Measurements from ENCODE around the gene TENM4.

Gene TENM4

DNA sequence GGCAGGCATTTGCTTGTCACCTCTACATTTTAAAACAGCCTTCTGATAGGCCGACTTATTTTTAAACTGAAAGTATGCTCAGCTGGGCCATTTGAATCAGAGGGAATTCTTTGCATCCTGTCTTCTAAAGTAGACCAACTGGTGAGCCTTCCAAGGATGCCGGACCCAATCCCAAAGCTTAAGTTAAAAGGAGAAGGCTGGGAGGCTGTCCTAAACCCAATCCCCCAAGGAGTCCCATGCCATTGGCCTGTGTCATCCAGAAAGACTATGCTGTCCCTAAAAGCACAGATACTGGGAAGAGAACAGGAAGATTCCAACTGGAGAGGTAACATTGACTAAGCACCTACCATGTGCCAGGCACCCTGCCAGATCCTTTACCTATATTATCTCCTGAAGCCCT, 18.0 kb downstream of the TENM4 start:
- Histone ChIP-seq H3K9me3 (ENCODE audit: control insufficient read depth in 2 of 2, low read length in 2 of 2) (no peaks in the 10 kb centered on the region), H3K36me3 (ENCODE audit: control insufficient read depth in 2 of 2, insufficient read depth in 2 of 2, low read length in 2 of 2) (no peaks in the 10 kb centered on the region), H3K27ac (ENCODE audit: low read depth in 2 of 2, low read length in 2 of 2) (no peak overlapping the region), H3K27me3 (ENCODE audit: control insufficient read depth in 2 of 2, insufficient read depth in 2 of 2, low read length in 2 of 2) (no peaks in the 10 kb centered on the region), H3K9ac (ENCODE audit: low read depth in 1 of 2, low read length in 2 of 2) (no peak overlapping the region), H3K4me3 (ENCODE audit: low read length in 2 of 2) (no peak overlapping the region), H3K4me1 (ENCODE audit: control insufficient read depth in 2 of 2, insufficient read depth in 2 of 2, low read length in 2 of 2) (peaks cover 0 to 3% of the 10 kb centered on the region in 2 donors)

DNA sequence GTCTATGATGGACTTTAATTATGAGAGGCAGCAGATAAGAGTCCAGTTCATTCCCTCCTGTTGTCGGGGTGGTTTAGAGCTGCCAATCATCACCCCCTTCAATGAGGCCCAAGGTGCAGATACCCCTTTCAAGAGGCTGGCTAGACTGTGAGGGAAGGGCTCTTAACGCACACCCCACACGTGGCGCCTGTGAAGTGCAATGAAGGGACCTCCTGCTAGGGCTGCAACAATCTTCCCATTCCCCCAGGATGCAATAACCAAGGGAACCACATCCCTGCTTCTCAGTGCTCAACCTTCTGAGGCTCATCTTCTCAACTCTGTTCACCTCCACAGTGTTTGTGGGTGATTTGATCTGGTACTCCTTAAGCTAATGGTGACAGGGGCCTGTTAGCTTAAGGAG, 19.0 kb downstream of the TENM4 start:
- H3K27me3 ChIP-seq (ENCODE audit: control insufficient read depth in 2 of 2, insufficient read depth in 2 of 2, low read length in 2 of 2), result no peaks in the 10 kb centered on the region
- no peak overlapping the region for H3K27ac ChIP-seq (ENCODE audit: low read depth in 2 of 2, low read length in 2 of 2)
- H3K4me3 ChIP-seq (ENCODE audit: low read length in 2 of 2), result no peak overlapping the region
- H3K9ac ChIP-seq (ENCODE audit: low read depth in 1 of 2, low read length in 2 of 2), result no peak overlapping the region
- no peaks in the 10 kb centered on the region for H3K36me3 ChIP-seq (ENCODE audit: control insufficient read depth in 2 of 2, insufficient read depth in 2 of 2, low read length in 2 of 2)
- peaks cover 0 to 3% of the 10 kb centered on the region in 2 donors for H3K4me1 ChIP-seq (ENCODE audit: control insufficient read depth in 2 of 2, insufficient read depth in 2 of 2, low read length in 2 of 2)
- no peaks in the 10 kb centered on the region for H3K9me3 ChIP-seq (ENCODE audit: control insufficient read depth in 2 of 2, low read length in 2 of 2)

DNA sequence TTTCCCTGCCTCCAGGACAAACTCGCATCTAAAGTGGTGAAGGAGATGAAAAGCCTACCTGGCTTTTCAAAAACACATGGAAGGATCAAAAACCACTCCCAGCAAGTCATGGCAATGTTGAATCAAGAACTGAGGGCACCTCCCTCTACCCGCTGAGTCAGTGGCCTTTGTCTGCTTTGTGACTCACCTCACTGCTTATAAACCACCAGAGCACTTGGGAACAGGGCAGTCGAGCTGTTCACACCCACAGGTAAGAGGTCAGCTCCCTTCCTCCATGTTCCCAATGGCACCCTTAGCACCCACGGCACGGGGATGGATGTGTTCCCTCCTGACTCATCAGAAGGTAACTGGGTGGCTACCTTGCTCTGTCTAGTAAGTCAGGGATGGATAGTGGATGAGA, 21.7 kb downstream of the TENM4 start:
- Histone ChIP-seq H3K27me3 (ENCODE audit: control insufficient read depth in 2 of 2, insufficient read depth in 2 of 2, low read length in 2 of 2) (no peaks in the 10 kb centered on the region), H3K27ac (ENCODE audit: low read depth in 2 of 2, low read length in 2 of 2) (peak overlapping the region in 1 of 2 donors; percentile 17), H3K9ac (ENCODE audit: low read depth in 1 of 2, low read length in 2 of 2) (no peak overlapping the region), H3K9me3 (ENCODE audit: control insufficient read depth in 2 of 2, low read length in 2 of 2) (no peaks in the 10 kb centered on the region), H3K4me1 (ENCODE audit: control insufficient read depth in 2 of 2, insufficient read depth in 2 of 2, low read length in 2 of 2) (peaks cover 0 to 3% of the 10 kb centered on the region in 2 donors), H3K4me3 (ENCODE audit: low read length in 2 of 2) (no peak overlapping the region), H3K36me3 (ENCODE audit: control insufficient read depth in 2 of 2, insufficient read depth in 2 of 2, low read length in 2 of 2) (no peaks in the 10 kb centered on the region)

DNA sequence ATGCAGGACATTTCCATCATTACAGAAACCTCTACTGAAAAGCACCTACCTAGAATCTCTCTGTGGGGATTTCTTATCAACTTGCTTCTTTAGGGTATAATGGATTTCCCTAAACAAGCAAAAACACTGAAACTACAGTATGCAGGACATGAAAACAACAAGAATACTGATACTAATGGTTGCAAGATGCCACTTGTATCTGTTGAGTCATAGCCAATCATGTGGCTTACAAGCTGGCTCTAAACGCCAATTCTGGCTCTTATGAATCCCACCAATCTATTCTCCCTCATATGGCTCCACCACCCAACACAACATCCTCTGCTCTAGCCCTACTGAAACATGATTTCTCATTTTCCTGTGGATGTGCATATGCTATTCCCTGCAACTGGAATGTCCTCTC, 22.6 kb downstream of the TENM4 start:
- H3K27me3 ChIP-seq (ENCODE audit: control insufficient read depth in 2 of 2, insufficient read depth in 2 of 2, low read length in 2 of 2), result no peaks in the 10 kb centered on the region
- no peak overlapping the region for H3K9ac ChIP-seq (ENCODE audit: low read depth in 1 of 2, low read length in 2 of 2)
- no peaks in the 10 kb centered on the region for H3K9me3 ChIP-seq (ENCODE audit: control insufficient read depth in 2 of 2, low read length in 2 of 2)
- H3K4me1 ChIP-seq (ENCODE audit: control insufficient read depth in 2 of 2, insufficient read depth in 2 of 2, low read length in 2 of 2), result peaks cover 0 to 3% of the 10 kb centered on the region in 2 donors
- no peaks in the 10 kb centered on the region for H3K36me3 ChIP-seq (ENCODE audit: control insufficient read depth in 2 of 2, insufficient read depth in 2 of 2, low read length in 2 of 2)
- H3K4me3 ChIP-seq (ENCODE audit: low read length in 2 of 2), result no peak overlapping the region
- no peak overlapping the region for H3K27ac ChIP-seq (ENCODE audit: low read depth in 2 of 2, low read length in 2 of 2)

DNA sequence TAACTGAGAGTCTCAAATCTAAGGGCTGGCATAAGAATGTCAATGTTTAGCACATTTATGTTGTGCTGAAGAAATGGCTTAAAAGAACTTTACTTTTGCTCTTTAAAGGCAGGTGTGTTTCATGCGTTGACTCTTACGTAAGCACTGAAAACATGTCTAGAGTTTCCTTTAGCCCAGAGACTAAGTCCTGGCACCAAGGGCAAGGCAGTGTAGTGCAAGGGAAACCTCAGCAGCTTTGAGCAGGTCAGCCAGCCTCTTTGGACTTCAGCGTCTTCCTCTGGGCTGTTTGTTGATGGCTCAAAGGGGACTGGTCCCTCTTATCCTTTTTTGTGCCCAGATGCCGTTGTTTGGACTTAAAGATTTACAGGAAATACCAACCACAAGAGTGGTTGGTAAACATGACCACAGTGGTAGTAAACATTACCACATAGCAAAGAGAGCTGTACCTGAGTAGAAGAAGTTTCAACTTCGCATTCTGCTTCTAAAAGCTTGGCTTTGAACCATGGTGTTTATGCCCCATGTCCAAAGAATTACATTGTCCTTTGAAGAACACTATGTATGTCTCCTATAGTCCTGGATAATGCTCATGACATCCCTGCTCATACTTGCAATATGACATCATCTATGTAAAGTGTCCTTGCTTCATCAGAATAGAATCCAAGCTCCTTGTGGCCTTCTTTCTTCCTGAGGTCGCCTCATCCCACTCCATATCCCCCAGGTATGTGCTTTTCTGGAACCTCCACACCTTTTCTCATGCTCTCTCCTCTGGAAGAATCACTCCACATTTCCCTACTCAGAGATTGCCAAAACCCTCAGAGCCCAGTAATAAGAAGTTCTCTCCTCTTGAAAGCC, 23.5 kb downstream of the TENM4 start:
- no peak overlapping the region for H3K9ac ChIP-seq (ENCODE audit: low read depth in 1 of 2, low read length in 2 of 2)
- H3K36me3 ChIP-seq (ENCODE audit: control insufficient read depth in 2 of 2, insufficient read depth in 2 of 2, low read length in 2 of 2), result no peaks in the 10 kb centered on the region
- H3K27me3 ChIP-seq (ENCODE audit: control insufficient read depth in 2 of 2, insufficient read depth in 2 of 2, low read length in 2 of 2), result no peaks in the 10 kb centered on the region
- no peak overlapping the region for H3K4me3 ChIP-seq (ENCODE audit: low read length in 2 of 2)
- H3K27ac ChIP-seq (ENCODE audit: low read depth in 2 of 2, low read length in 2 of 2), result no peak overlapping the region
- no peaks in the 10 kb centered on the region for H3K9me3 ChIP-seq (ENCODE audit: control insufficient read depth in 2 of 2, low read length in 2 of 2)
- peaks cover 0 to 3% of the 10 kb centered on the region in 2 donors for H3K4me1 ChIP-seq (ENCODE audit: control insufficient read depth in 2 of 2, insufficient read depth in 2 of 2, low read length in 2 of 2)

DNA sequence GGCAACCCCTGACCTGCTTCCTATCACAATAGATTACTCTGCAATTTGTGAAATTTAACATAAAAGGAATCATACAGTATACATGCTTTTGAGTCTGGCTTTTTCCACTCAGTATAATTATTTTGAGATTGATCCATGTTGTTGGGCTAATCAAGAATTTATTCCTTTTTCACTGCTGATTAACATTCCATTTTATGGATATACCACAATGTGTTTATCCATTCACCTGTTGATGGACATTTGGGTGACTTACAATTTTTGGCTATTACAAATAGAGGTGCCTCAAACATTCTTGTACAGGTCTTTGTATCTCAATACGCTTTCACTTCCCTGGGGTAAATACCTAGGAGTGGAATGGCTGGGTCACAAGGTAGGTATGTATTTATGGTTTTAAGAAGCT, 24.9 kb downstream of the TENM4 start:
- Histone ChIP-seq H3K4me1 (ENCODE audit: control insufficient read depth in 2 of 2, insufficient read depth in 2 of 2, low read length in 2 of 2) (peaks cover 0 to 3% of the 10 kb centered on the region in 2 donors), H3K27ac (ENCODE audit: low read depth in 2 of 2, low read length in 2 of 2) (no peak overlapping the region), H3K36me3 (ENCODE audit: control insufficient read depth in 2 of 2, insufficient read depth in 2 of 2, low read length in 2 of 2) (no peaks in the 10 kb centered on the region), H3K9me3 (ENCODE audit: control insufficient read depth in 2 of 2, low read length in 2 of 2) (no peaks in the 10 kb centered on the region), H3K27me3 (ENCODE audit: control insufficient read depth in 2 of 2, insufficient read depth in 2 of 2, low read length in 2 of 2) (no peaks in the 10 kb centered on the region), H3K4me3 (ENCODE audit: low read length in 2 of 2) (no peak overlapping the region), H3K9ac (ENCODE audit: low read depth in 1 of 2, low read length in 2 of 2) (no peak overlapping the region)

DNA sequence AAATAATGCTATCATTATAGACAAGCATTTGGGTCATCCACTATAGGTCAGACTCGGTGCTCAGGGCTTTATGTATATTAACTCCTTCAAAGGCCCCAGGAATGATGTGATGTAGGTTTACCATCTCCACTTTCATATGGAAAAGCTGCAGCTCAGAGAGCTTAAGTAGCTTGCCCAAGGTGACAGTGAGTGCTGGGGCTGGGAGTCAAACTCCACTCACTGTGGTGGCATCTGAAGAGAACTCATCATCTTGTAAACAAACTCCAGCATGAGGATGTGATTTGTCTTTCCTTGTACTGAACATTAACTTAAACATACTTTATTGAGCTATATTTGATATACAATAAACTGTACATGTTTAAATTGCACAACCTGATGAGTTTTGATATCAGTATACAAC, 25.4 kb downstream of the TENM4 start:
- H3K27me3 ChIP-seq (ENCODE audit: control insufficient read depth in 2 of 2, insufficient read depth in 2 of 2, low read length in 2 of 2), result no peaks in the 10 kb centered on the region
- H3K4me1 ChIP-seq (ENCODE audit: control insufficient read depth in 2 of 2, insufficient read depth in 2 of 2, low read length in 2 of 2), result peaks cover 0 to 3% of the 10 kb centered on the region in 2 donors
- H3K9ac ChIP-seq (ENCODE audit: low read depth in 1 of 2, low read length in 2 of 2), result no peak overlapping the region
- H3K36me3 ChIP-seq (ENCODE audit: control insufficient read depth in 2 of 2, insufficient read depth in 2 of 2, low read length in 2 of 2), result no peaks in the 10 kb centered on the region
- no peak overlapping the region for H3K4me3 ChIP-seq (ENCODE audit: low read length in 2 of 2)
- H3K9me3 ChIP-seq (ENCODE audit: control insufficient read depth in 2 of 2, low read length in 2 of 2), result no peaks in the 10 kb centered on the region
- no peak overlapping the region for H3K27ac ChIP-seq (ENCODE audit: low read depth in 2 of 2, low read length in 2 of 2)

DNA sequence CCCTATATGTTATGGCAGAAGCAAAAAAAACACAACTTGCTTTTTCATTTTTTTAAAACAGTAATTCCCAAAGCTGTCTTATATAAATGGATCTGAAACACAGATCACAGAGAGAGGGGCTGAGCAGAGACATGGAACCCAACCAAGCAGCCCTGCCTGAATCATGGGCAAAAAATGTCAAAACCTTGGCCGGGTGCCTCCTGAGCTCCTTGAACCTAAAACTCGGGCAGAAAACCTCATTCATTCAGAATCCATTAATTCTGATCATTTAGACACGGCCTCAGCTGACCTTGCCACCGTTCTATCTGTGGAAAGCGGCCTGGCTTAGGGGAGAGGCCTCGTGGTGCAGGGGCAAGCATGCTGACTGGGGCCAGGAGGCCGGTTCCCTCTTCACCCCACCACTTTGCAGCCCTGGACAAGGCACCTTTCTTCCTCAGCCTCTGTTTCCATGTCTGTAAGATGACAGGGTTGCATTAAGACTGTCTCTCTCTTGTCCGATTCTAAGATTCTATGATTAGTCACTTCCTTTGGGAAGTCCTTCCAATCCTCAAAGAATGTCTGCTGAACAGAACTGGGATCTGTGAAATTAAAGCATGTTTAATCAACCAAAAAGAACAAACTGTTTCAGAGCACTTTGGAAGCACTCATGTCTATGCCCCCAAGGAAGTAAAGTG, 26.0 kb downstream of the TENM4 start:
- no peak overlapping the region for H3K4me3 ChIP-seq (ENCODE audit: low read length in 2 of 2)
- H3K9me3 ChIP-seq (ENCODE audit: control insufficient read depth in 2 of 2, low read length in 2 of 2), result no peaks in the 10 kb centered on the region
- H3K27ac ChIP-seq (ENCODE audit: low read depth in 2 of 2, low read length in 2 of 2), result no peak overlapping the region
- H3K4me1 ChIP-seq (ENCODE audit: control insufficient read depth in 2 of 2, insufficient read depth in 2 of 2, low read length in 2 of 2), result peaks cover 0 to 3% of the 10 kb centered on the region in 2 donors
- no peaks in the 10 kb centered on the region for H3K27me3 ChIP-seq (ENCODE audit: control insufficient read depth in 2 of 2, insufficient read depth in 2 of 2, low read length in 2 of 2)
- H3K9ac ChIP-seq (ENCODE audit: low read depth in 1 of 2, low read length in 2 of 2), result no peak overlapping the region
- H3K36me3 ChIP-seq (ENCODE audit: control insufficient read depth in 2 of 2, insufficient read depth in 2 of 2, low read length in 2 of 2), result no peaks in the 10 kb centered on the region

DNA sequence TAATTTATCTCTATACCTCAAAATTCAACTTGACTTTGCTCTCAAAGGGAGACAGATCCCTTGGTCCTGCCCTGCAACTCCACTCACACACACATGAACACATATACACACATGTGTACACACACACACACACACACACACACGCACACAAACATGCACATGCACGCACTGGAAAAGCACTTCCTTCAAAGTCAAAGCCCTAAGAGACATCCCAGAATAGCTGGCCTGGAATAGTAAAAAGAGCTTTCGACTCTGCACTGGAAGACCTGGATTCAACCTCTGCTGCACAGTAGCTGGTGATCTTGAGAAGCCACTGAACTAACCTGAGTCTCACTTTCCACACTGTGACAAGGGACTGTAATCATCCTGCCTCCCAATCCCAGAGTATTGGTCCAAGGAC, 26.8 kb downstream of the TENM4 start:
- Histone ChIP-seq H3K4me1 (ENCODE audit: control insufficient read depth in 2 of 2, insufficient read depth in 2 of 2, low read length in 2 of 2) (peaks cover 0 to 3% of the 10 kb centered on the region in 2 donors), H3K36me3 (ENCODE audit: control insufficient read depth in 2 of 2, insufficient read depth in 2 of 2, low read length in 2 of 2) (no peaks in the 10 kb centered on the region), H3K27me3 (ENCODE audit: control insufficient read depth in 2 of 2, insufficient read depth in 2 of 2, low read length in 2 of 2) (no peaks in the 10 kb centered on the region), H3K9ac (ENCODE audit: low read depth in 1 of 2, low read length in 2 of 2) (no peak overlapping the region), H3K27ac (ENCODE audit: low read depth in 2 of 2, low read length in 2 of 2) (no peak overlapping the region), H3K4me3 (ENCODE audit: low read length in 2 of 2) (no peak overlapping the region), H3K9me3 (ENCODE audit: control insufficient read depth in 2 of 2, low read length in 2 of 2) (no peaks in the 10 kb centered on the region)

DNA sequence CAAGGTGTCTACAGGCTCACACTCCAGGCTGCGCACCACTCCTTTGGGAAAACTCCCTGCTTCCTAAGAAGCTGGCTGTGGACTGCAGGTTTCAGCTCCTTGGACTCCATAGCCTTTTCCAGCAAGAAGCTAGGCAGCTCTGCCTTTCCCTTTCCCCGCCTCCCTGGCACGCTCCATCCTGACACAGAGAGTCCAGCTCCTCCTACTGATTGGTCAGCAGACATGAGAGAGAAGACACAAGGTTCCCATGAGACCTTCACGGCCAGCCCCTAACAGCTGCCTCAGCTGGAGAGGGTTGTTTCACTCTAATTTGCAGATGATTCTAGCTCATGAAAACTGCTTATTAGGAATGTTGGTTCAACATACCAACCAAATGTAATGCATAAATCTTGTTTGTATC, 27.6 kb downstream of the TENM4 start:
- H3K9ac ChIP-seq (ENCODE audit: low read depth in 1 of 2, low read length in 2 of 2), result no peak overlapping the region
- H3K4me3 ChIP-seq (ENCODE audit: low read length in 2 of 2), result no peak overlapping the region
- H3K27ac ChIP-seq (ENCODE audit: low read depth in 2 of 2, low read length in 2 of 2), result no peak overlapping the region
- no peaks in the 10 kb centered on the region for H3K27me3 ChIP-seq (ENCODE audit: control insufficient read depth in 2 of 2, insufficient read depth in 2 of 2, low read length in 2 of 2)
- no peaks in the 10 kb centered on the region for H3K4me1 ChIP-seq (ENCODE audit: control insufficient read depth in 2 of 2, insufficient read depth in 2 of 2, low read length in 2 of 2)
- H3K36me3 ChIP-seq (ENCODE audit: control insufficient read depth in 2 of 2, insufficient read depth in 2 of 2, low read length in 2 of 2), result no peaks in the 10 kb centered on the region
- H3K9me3 ChIP-seq (ENCODE audit: control insufficient read depth in 2 of 2, low read length in 2 of 2), result no peaks in the 10 kb centered on the region

All from mucosa of rectum (tissue), 2 donors.